ENCODE data around the gene XXYLT1.

Gene XXYLT1

DNA sequence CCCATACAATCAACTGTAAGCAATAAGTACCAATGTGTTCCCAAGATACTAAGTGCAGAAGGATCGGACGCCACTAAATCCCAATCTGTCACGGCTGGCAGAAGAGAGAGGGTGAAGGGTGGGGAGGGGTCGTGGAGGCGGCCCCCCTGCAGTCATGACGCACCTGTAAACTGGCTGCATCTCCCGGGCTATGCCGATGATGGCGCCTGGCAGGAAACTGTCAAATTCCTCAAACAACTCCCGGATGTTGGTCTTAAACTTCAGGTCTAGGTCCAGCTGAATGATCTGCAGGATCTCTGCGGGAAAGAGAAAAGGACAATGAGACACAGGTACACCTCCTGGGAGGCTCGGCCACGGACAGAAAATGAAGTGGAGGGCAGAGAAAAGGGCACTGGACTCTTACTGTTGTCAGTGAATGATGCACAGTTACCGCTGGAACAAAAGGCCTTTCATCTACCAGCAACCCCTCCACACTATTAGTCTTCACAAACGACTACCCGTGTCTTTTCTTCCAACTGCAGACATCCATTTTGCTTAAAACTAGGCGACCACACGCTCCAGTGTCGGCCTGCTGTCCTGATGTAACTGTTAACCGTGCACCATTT, 114.6 kb downstream of the XXYLT1 start:
- no peaks in the 10 kb centered on the region for H3K4me1 ChIP-seq (ENCODE audit: control insufficient read depth, insufficient read depth, low read length)
- ChIA-PET POLR2A (no interaction called here), CTCF (no interaction called here)
- no peak overlapping the region for H3K4me3 ChIP-seq (ENCODE audit: low read depth, low read length)
- no peak overlapping the region for H3K27ac ChIP-seq (ENCODE audit: extremely low read depth, low read depth, low read length)
- TF ChIP-seq ZNF549 (tag by site-specific recombination; IDR thresholded peaks at IDR 0.05) (no peak), ZNF23 (tag by site-specific recombination; IDR thresholded peaks at IDR 0.05; ENCODE audit: borderline replicate concordance) (no peak), GLI2 (tag by site-specific recombination; IDR thresholded peaks at IDR 0.05; ENCODE audit: borderline replicate concordance, low read depth) (no peak)
- no peaks in the 10 kb centered on the region for H3K36me3 ChIP-seq (ENCODE audit: control insufficient read depth in 2 of 2, insufficient read depth in 1 of 2, low read length in 2 of 2)
- no peaks in the 10 kb centered on the region for H3K9me3 ChIP-seq (ENCODE audit: control insufficient read depth, insufficient read depth, low read depth, low read length)

DNA sequence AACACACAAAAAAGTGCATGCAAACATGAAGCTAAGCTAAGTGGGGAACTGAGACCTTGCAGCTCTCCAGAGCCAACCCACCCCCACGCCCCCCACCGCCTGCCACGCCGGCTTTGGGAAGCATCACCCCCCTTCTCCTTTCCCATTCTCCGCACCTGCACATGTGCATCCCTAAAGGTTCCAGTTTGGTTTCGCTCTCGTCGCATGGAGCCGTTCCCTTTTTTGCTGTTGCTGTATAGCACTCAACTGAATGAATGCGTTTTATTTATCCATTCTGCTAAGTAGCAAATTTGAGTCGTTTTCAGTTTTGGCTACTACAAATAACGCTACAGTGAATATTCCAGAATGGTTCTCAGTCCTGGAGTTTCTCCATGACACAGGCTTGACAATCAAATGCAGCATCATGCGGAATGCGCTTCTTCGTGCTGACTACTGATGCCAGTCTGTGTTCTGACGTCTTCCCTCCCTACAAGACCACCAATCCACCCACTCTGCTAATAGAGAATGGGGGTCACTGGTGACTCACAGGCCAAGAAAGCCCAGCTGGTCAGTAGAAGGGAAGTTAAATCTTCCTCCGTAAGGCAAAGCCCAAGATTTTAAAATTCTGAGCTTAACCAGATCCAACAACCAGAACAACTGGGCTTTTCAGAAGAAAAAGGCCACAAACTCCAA, 115.3 kb downstream of the XXYLT1 start:
- no peak overlapping the region for H3K27ac ChIP-seq (ENCODE audit: extremely low read depth, low read depth, low read length)
- CTCF ChIA-PET, result interaction anchor here (0.7 kb wide), 1 partner anchor 40 kb away, joined by 3 read pairs; no protein-coding TSS in a partner anchor
- H3K4me1 ChIP-seq (ENCODE audit: control insufficient read depth, insufficient read depth, low read length), result no peaks in the 10 kb centered on the region
- no peak overlapping the region for H3K4me3 ChIP-seq (ENCODE audit: low read depth, low read length)
- TF ChIP-seq HOXA7 (CRISPR knock-in tag; IDR thresholded peaks at IDR 0.05; ENCODE audit: borderline replicate concordance) (no peak), ZNF274 (IDR thresholded peaks at IDR 0.05; ENCODE audit: low read length) (no peak), ZNF274 (tag by site-specific recombination; IDR thresholded peaks at IDR 0.05; ENCODE audit: borderline replicate concordance) (no peak), ZNF350 (tag by site-specific recombination; IDR thresholded peaks at IDR 0.05) (no peak), ZNF366 (tag by site-specific recombination; conservative IDR thresholded peaks at IDR 0.05) (no peak), WT1 (tag by site-specific recombination; IDR thresholded peaks at IDR 0.05) (no peak), ZBTB7A (tag by site-specific recombination; IDR thresholded peaks at IDR 0.05; ENCODE audit: low read depth) (no peak), FEZF1 (tag by site-specific recombination; IDR thresholded peaks at IDR 0.05) (no peak), ZNF341 (tag by site-specific recombination; IDR thresholded peaks at IDR 0.05; ENCODE audit: low read depth) (no peak), ZNF248 (tag by site-specific recombination; IDR thresholded peaks at IDR 0.05) (no peak), ZBTB21 (tag by site-specific recombination; IDR thresholded peaks at IDR 0.05) (no peak), ZNF768 (tag by site-specific recombination; IDR thresholded peaks at IDR 0.05) (no peak)
- TF ChIP-seq, protein P1, sequence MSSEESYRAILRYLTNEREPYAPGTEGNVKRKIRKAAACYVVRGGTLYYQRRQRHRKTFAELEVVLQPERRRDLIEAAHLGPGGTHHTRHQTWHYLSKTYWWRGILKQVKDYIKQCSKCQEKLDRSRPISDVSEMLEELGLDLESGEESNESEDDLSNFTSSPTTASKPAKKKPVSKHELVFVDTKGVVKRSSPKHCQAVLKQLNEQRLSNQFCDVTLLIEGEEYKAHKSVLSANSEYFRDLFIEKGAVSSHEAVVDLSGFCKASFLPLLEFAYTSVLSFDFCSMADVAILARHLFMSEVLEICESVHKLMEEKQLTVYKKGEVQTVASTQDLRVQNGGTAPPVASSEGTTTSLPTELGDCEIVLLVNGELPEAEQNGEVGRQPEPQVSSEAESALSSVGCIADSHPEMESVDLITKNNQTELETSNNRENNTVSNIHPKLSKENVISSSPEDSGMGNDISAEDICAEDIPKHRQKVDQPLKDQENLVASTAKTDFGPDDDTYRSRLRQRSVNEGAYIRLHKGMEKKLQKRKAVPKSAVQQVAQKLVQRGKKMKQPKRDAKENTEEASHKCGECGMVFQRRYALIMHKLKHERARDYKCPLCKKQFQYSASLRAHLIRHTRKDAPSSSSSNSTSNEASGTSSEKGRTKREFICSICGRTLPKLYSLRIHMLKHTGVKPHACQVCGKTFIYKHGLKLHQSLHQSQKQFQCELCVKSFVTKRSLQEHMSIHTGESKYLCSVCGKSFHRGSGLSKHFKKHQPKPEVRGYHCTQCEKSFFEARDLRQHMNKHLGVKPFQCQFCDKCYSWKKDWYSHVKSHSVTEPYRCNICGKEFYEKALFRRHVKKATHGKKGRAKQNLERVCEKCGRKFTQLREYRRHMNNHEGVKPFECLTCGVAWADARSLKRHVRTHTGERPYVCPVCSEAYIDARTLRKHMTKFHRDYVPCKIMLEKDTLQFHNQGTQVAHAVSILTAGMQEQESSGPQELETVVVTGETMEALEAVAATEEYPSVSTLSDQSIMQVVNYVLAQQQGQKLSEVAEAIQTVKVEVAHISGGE (tag by site-specific recombination; conservative IDR thresholded peaks at IDR 0.05; ENCODE audit: low read depth), result no peak
- TF ChIP-seq, protein P2, sequence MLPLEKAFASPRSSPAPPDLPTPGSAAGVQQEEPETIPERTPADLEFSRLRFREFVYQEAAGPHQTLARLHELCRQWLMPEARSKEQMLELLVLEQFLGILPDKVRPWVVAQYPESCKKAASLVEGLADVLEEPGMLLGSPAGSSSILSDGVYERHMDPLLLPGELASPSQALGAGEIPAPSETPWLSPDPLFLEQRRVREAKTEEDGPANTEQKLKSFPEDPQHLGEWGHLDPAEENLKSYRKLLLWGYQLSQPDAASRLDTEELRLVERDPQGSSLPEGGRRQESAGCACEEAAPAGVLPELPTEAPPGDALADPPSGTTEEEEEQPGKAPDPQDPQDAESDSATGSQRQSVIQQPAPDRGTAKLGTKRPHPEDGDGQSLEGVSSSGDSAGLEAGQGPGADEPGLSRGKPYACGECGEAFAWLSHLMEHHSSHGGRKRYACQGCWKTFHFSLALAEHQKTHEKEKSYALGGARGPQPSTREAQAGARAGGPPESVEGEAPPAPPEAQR (tag by site-specific recombination; IDR thresholded peaks at IDR 0.05), result no peak
- POLR2A ChIA-PET, result no interaction called here
- H3K9me3 ChIP-seq (ENCODE audit: control insufficient read depth, insufficient read depth, low read depth, low read length), result no peaks in the 10 kb centered on the region
- H3K36me3 ChIP-seq (ENCODE audit: control insufficient read depth in 2 of 2, insufficient read depth in 1 of 2, low read length in 2 of 2), result no peaks in the 10 kb centered on the region

All from HEK293 (cell line).